Raji (cell line): ENCODE measurements around the gene C11orf91.

Source experiments
- POLR2A ChIP-seq: IDR thresholded peaks from 2 replicates; pipeline ENCODE4 v1.6.1; 2011; ENCODE audit warnings: low read depth, low read length, control low read depth; ENCODE audit not compliant: insufficient read depth

Gene C11orf91

DNA sequence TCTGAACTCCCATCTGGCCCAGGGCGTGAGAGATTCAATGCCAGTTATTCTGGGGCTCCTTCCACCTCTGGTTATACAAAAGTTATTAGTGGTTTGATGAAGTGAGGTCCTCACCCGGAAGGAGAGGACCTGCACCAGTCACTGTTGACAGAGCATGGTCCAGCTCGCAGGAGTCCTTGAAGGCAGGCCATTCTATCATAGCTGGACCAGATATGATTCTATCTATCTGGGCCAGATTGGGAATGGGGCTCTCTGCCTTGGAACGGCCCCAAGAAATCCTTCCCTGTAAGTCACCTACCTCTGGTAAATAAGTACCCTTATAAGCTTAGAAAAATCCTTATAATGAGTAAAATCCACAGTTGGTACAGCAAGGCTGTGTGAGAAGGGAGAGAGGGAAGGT is 50.7 kb downstream of the C11orf91 start:
- TF ChIP-seq POLR2A = no peak
